Measurements from ENCODE around the gene EFCAB5. TPM values are rescaled to one million over a fixed set of nuclear protein-coding genes. Genes with fewer than 3 reads are reported as not detected.

The EFCAB5 gene
- total and polyA plus RNA-seq, 2 experiments from 2014 or later: 0.68 TPM; not detected in 1

GRCh38 chr17:30062372-30062771 lies 120.9 kb downstream of the EFCAB5 start:
- Histone ChIP-seq H3K79me2 (replicated peaks; ENCODE audit: insufficient read depth) (no peaks in the 10 kb centered on the region), H3K27ac (ENCODE audit: low read depth) (no peak overlapping the region), H3K27me3 (ENCODE audit: insufficient read depth) (no peaks in the 10 kb centered on the region), H2AFZ (no peak overlapping the region), H3F3A (replicated peaks; ENCODE audit: low read depth) (no peaks in the 10 kb centered on the region), H3K4me3 (no peak overlapping the region), H3K36me3 (ENCODE audit: insufficient read depth) (no peaks in the 10 kb centered on the region), H3K4me1 (ENCODE audit: insufficient read depth) (no peaks in the 10 kb centered on the region), H3K9me2 (ENCODE audit: insufficient read depth) (no peaks in the 10 kb centered on the region), H4K20me1 (replicated peaks; ENCODE audit: insufficient read depth) (no peaks in the 10 kb centered on the region), H3K4me2 (no peak overlapping the region)
- no peak overlapping the region for H3K4me3 Mint-ChIP-seq
- H3K9me3 Mint-ChIP-seq: 0 out of 3 replicates have a peak, but pooled peaks cover 8% of the 10 kb centered on the region
- ATAC-seq (peak; percentile 62), DNase-seq (ENCODE audit: low spot score) (peak; percentile 21)
- no peaks in the 10 kb centered on the region for H3K4me1 Mint-ChIP-seq
- no peaks in the 10 kb centered on the region for H3K27me3 Mint-ChIP-seq (ENCODE audit: insufficient read depth, low read depth, poor library complexity)
- H3K36me3 Mint-ChIP-seq (ENCODE audit: low read depth): no peaks in the 10 kb centered on the region; the same call in 2 of the 3 replicates
- TF ChIP-seq ZNF331 (CRISPR knock-in tag; IDR thresholded peaks at IDR 0.05; ENCODE audit: low read depth) (no peak), NANOG (IDR thresholded peaks at IDR 0.05; ENCODE audit: borderline replicate concordance) (no peak), ZNF114 (CRISPR knock-in tag; IDR thresholded peaks at IDR 0.05) (no peak), STAT1 (IDR thresholded peaks at IDR 0.05; ENCODE audit: unreplicated experiment) (no peak), EZH2phosphoT487 (IDR thresholded peaks at IDR 0.05; ENCODE audit: unreplicated experiment) (no peak), CTCF (conservative IDR thresholded peaks at IDR 0.05; ENCODE audit: low read depth in 2 of 2) (no peak), CREB1 (CRISPR knock-in tag; IDR thresholded peaks at IDR 0.05; ENCODE audit: low read depth) (no peak), ZNF462 (CRISPR knock-in tag; IDR thresholded peaks at IDR 0.05) (no peak), JUNB (IDR thresholded peaks at IDR 0.05; ENCODE audit: unreplicated experiment) (no peak), POLR2AphosphoS5 (IDR thresholded peaks at IDR 0.05; ENCODE audit: low read depth) (no peak)
- TF ChIP-seq, protein P1, sequence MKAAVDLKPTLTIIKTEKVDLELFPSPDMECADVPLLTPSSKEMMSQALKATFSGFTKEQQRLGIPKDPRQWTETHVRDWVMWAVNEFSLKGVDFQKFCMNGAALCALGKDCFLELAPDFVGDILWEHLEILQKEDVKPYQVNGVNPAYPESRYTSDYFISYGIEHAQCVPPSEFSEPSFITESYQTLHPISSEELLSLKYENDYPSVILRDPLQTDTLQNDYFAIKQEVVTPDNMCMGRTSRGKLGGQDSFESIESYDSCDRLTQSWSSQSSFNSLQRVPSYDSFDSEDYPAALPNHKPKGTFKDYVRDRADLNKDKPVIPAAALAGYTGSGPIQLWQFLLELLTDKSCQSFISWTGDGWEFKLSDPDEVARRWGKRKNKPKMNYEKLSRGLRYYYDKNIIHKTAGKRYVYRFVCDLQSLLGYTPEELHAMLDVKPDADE (IDR thresholded peaks at IDR 0.05): no peak
- TF ChIP-seq, protein P2, sequence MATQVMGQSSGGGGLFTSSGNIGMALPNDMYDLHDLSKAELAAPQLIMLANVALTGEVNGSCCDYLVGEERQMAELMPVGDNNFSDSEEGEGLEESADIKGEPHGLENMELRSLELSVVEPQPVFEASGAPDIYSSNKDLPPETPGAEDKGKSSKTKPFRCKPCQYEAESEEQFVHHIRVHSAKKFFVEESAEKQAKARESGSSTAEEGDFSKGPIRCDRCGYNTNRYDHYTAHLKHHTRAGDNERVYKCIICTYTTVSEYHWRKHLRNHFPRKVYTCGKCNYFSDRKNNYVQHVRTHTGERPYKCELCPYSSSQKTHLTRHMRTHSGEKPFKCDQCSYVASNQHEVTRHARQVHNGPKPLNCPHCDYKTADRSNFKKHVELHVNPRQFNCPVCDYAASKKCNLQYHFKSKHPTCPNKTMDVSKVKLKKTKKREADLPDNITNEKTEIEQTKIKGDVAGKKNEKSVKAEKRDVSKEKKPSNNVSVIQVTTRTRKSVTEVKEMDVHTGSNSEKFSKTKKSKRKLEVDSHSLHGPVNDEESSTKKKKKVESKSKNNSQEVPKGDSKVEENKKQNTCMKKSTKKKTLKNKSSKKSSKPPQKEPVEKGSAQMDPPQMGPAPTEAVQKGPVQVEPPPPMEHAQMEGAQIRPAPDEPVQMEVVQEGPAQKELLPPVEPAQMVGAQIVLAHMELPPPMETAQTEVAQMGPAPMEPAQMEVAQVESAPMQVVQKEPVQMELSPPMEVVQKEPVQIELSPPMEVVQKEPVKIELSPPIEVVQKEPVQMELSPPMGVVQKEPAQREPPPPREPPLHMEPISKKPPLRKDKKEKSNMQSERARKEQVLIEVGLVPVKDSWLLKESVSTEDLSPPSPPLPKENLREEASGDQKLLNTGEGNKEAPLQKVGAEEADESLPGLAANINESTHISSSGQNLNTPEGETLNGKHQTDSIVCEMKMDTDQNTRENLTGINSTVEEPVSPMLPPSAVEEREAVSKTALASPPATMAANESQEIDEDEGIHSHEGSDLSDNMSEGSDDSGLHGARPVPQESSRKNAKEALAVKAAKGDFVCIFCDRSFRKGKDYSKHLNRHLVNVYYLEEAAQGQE (IDR thresholded peaks at IDR 0.05; ENCODE audit: unreplicated experiment): no peak
- no peak overlapping the region for H3K27ac Mint-ChIP-seq

Data from GM23338 (cell line).